Measurements from ENCODE around the gene SNAI3. TPM values are rescaled to one million over a fixed set of nuclear protein-coding genes. Genes with fewer than 3 reads are reported as not detected.

SNAI3 gene
- total and polyA plus RNA-seq, 12 donors = 0.21 to 8.6 (median 1.3) TPM

- DNase-seq = no peak
- intact Hi-C loops (cut with DNase I) = loop anchor here in 3 of 10 donors (5.0 to 10.0 kb wide), 2 partner anchors 40 to 128 kb away; partner anchors contain the start of genes ZC3H18 (in 2 of the 3) and MVD (in 1 of the 3)
- peaks cover 0 to 42% (median 18%) of the 10 kb centered on the region in 9 donors for H3K36me3 ChIP-seq
- TF ChIP-seq, protein P1, sequence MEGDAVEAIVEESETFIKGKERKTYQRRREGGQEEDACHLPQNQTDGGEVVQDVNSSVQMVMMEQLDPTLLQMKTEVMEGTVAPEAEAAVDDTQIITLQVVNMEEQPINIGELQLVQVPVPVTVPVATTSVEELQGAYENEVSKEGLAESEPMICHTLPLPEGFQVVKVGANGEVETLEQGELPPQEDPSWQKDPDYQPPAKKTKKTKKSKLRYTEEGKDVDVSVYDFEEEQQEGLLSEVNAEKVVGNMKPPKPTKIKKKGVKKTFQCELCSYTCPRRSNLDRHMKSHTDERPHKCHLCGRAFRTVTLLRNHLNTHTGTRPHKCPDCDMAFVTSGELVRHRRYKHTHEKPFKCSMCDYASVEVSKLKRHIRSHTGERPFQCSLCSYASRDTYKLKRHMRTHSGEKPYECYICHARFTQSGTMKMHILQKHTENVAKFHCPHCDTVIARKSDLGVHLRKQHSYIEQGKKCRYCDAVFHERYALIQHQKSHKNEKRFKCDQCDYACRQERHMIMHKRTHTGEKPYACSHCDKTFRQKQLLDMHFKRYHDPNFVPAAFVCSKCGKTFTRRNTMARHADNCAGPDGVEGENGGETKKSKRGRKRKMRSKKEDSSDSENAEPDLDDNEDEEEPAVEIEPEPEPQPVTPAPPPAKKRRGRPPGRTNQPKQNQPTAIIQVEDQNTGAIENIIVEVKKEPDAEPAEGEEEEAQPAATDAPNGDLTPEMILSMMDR (IDR thresholded peaks at IDR 0.05) = no peak
- H3K4me1 ChIP-seq = peaks cover 14 to 77% (median 62%) of the 10 kb centered on the region in 9 donors
- 84 to 88% methylated on average over 31 of the region's 31 CpGs for WGBS, 2 donors
- H3K27me3 ChIP-seq = no peaks in the 10 kb centered on the region
- H3K4me3 ChIP-seq = peak overlapping the region in 4 of 10 donors; percentile 77 to 99 (median 98)
- H3K27ac ChIP-seq = peak overlapping the region in 9 of 10 donors; percentile 64 to 97 (median 83)
- no peak for ATAC-seq
- H3K9me3 ChIP-seq = no peaks in the 10 kb centered on the region
Observed at GRCh38 chr16:88702371-88703210, 16.3 kb upstream of the SNAI3 start.

- H3K27me3 ChIP-seq = no peaks in the 10 kb centered on the region
- H3K9me3 ChIP-seq = no peaks in the 10 kb centered on the region
- TF ChIP-seq, protein P1 (IDR thresholded peaks at IDR 0.05) = no peak
- intact Hi-C loops (cut with DNase I) = loop anchor here in 3 of 10 donors (5.0 to 10.0 kb wide), 2 partner anchors 39 to 127 kb away; partner anchors contain the start of genes ZC3H18 (in 2 of the 3) and MVD (in 1 of the 3)
- peaks cover 0 to 50% (median 25%) of the 10 kb centered on the region in 9 donors for H3K36me3 ChIP-seq
- ATAC-seq (peak in 4 of 8 donors; percentile 1 to 31 (median 16)), DNase-seq (peak in 1 of 2 donors; percentile 45)
- 63 to 65% methylated on average over 30 of the region's 30 CpGs for WGBS, 2 donors
- H3K4me3 ChIP-seq = peak overlapping the region in 9 of 10 donors; percentile 6 to 99 (median 35)
- H3K4me1 ChIP-seq = peaks cover 7 to 69% (median 53%) of the 10 kb centered on the region in 9 donors
- peak overlapping the region; percentile 48 to 97 (median 81) for H3K27ac ChIP-seq
Observed at GRCh38 chr16:88701581-88702370, 15.5 kb upstream of the SNAI3 start.

- intact Hi-C loops (cut with DNase I) = loop anchor here in 3 of 10 donors (5.0 to 10.0 kb wide), 2 partner anchors 39 to 126 kb away; partner anchors contain the start of genes ZC3H18 (in 2 of the 3) and MVD (in 1 of the 3)
- peak overlapping the region in 9 of 10 donors; percentile 6 to 99 (median 35) for H3K4me3 ChIP-seq
Observed at GRCh38 chr16:88700636-88701482, 14.6 kb upstream of the SNAI3 start.

More at GRCh38 chr16:88700636-88701482, 14.6 kb upstream of the SNAI3 start:
- H3K36me3 ChIP-seq = peaks cover 0 to 59% (median 25%) of the 10 kb centered on the region in 9 donors
- peaks cover 7 to 66% (median 53%) of the 10 kb centered on the region in 9 donors for H3K4me1 ChIP-seq
- DNase-seq = peak; percentile 91 to 95
- no peaks in the 10 kb centered on the region for H3K27me3 ChIP-seq
- peak; percentile 72 to 93 (median 85) for ATAC-seq
- TF ChIP-seq, protein P1 (IDR thresholded peaks at IDR 0.05) = no peak
- H3K27ac ChIP-seq = peak overlapping the region; percentile 48 to 97 (median 81)
- WGBS, 2 donors = 46 to 54% methylated on average over 42 of the region's 42 CpGs
- no peaks in the 10 kb centered on the region for H3K9me3 ChIP-seq
